ENCODE data around the gene KSR2.

The KSR2 gene

GRCh38 chr12:117441751-117442150, 527.0 kb downstream of the KSR2 start:
- TF ChIP-seq CTCF (conservative IDR thresholded peaks at IDR 0.05), result no peak
- H3K27ac ChIP-seq, result no peak overlapping the region

- H3K27ac ChIP-seq, result no peak overlapping the region
- no peak for TF ChIP-seq CTCF (conservative IDR thresholded peaks at IDR 0.05)
Measured at GRCh38 chr12:117440384-117440783, 528.4 kb downstream of the KSR2 start.

GRCh38 chr12:117439531-117440001, 529.2 kb downstream of the KSR2 start:
- H3K27ac ChIP-seq, result no peak overlapping the region

GRCh38 chr12:117438809-117439208, 530.0 kb downstream of the KSR2 start:
- TF ChIP-seq CTCF (conservative IDR thresholded peaks at IDR 0.05), result no peak
- H3K27ac ChIP-seq, result no peak overlapping the region

More at GRCh38 chr12:117439531-117440001, 529.2 kb downstream of the KSR2 start:
- no peak for TF ChIP-seq CTCF (conservative IDR thresholded peaks at IDR 0.05)

GRCh38 chr12:117437516-117438255, 531.1 kb downstream of the KSR2 start:
- no peak for TF ChIP-seq CTCF (conservative IDR thresholded peaks at IDR 0.05)
- H3K27ac ChIP-seq, result no peak overlapping the region

- no peak for TF ChIP-seq CTCF (conservative IDR thresholded peaks at IDR 0.05)
- H3K27ac ChIP-seq, result no peak overlapping the region
Measured at GRCh38 chr12:117433878-117434277, 534.9 kb downstream of the KSR2 start.

- no peak overlapping the region for H3K27ac ChIP-seq
- TF ChIP-seq CTCF (conservative IDR thresholded peaks at IDR 0.05), result no peak
Measured at GRCh38 chr12:117430246-117430645, 538.5 kb downstream of the KSR2 start.

Data from VCaP (cell line).